Measurements from ENCODE around the gene HBM.

DNA sequence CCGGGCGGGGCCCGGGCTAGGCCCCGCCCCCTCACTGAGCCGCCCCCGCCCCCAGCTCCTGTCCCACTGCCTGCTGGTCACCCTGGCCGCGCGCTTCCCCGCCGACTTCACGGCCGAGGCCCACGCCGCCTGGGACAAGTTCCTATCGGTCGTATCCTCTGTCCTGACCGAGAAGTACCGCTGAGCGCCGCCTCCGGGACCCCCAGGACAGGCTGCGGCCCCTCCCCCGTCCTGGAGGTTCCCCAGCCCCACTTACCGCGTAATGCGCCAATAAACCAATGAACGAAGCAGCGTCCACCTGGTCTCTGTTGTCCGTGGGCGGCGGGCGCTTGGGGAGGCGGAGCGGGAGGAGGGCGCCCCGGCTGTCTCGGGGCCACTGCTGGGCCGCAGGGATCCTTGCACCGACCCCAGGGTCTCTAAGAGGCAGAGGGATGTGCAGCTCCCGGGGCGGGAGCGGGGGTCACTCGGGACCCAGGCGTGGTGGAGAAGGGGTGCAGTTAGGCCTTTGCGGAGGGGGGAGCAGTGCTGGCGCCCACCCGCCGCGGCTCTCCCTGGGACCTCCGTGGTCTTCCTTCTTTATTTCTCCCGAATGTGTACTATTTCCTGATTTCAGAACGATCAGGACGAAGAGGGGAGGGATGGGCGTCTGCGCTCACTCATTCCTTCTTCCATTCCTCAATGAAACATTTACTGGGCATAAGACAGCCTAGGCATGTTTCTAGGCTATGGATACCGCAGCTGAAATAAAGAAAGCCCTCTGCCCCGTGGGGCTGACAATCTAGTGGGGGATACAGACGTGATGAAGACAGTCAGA lies 11.4 kb upstream of the HBM start:
- TF ChIP-seq, protein P1, sequence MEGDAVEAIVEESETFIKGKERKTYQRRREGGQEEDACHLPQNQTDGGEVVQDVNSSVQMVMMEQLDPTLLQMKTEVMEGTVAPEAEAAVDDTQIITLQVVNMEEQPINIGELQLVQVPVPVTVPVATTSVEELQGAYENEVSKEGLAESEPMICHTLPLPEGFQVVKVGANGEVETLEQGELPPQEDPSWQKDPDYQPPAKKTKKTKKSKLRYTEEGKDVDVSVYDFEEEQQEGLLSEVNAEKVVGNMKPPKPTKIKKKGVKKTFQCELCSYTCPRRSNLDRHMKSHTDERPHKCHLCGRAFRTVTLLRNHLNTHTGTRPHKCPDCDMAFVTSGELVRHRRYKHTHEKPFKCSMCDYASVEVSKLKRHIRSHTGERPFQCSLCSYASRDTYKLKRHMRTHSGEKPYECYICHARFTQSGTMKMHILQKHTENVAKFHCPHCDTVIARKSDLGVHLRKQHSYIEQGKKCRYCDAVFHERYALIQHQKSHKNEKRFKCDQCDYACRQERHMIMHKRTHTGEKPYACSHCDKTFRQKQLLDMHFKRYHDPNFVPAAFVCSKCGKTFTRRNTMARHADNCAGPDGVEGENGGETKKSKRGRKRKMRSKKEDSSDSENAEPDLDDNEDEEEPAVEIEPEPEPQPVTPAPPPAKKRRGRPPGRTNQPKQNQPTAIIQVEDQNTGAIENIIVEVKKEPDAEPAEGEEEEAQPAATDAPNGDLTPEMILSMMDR (IDR thresholded peaks at IDR 0.05), result no peak
- TF ChIP-seq POLR2A (IDR thresholded peaks at IDR 0.05) (no peak), POLR2AphosphoS5 (IDR thresholded peaks at IDR 0.05) (no peak)
